ENCODE data around the gene IFI35.

Gene IFI35

DNA sequence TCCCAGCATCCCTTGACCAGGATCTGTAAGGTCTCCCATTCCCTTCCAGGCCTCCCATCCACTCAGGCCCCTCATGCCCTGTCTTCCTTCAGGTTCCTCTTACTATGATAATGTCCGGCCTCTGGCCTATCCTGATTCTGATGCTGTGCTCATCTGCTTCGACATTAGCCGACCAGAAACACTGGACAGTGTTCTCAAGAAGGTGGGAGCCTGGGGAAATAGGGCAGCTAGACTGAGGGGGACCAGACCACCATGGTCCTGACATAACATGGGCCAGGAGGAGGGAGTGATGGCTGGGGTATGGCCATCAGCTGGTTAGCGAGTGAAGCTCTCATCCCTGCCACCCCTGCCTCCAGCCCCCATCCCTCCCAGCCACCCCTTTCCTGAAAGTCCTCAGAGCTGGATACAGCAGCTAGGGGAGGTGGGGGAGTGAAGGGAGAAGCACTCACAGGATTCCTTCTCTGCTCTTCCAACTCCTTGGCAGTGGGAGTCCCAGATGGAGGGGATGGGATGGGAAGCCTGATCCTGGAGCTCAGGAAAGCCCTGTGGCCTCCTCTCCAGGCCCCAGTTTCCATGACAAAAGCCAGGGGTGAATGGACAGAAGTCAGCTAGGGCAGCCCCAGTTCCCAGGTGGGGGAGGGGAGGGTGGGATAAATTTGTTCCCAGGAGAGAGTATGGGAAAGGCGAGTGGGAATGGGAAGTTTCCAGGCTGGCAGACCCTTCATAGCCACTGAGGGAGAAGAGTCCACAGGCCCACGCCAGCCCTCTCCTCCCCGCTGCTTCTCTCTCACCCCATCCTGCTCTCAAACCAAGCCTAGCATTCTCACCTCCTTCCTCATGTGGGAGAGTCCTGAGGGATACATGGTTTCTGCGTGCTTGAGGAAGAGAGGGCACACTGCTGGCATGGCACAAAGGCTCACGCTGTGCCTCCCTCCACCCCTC is 20.8 kb downstream of the IFI35 start:
- no peak for TF ChIP-seq ZFX (IDR thresholded peaks at IDR 0.05)
- TF ChIP-seq, protein P1, sequence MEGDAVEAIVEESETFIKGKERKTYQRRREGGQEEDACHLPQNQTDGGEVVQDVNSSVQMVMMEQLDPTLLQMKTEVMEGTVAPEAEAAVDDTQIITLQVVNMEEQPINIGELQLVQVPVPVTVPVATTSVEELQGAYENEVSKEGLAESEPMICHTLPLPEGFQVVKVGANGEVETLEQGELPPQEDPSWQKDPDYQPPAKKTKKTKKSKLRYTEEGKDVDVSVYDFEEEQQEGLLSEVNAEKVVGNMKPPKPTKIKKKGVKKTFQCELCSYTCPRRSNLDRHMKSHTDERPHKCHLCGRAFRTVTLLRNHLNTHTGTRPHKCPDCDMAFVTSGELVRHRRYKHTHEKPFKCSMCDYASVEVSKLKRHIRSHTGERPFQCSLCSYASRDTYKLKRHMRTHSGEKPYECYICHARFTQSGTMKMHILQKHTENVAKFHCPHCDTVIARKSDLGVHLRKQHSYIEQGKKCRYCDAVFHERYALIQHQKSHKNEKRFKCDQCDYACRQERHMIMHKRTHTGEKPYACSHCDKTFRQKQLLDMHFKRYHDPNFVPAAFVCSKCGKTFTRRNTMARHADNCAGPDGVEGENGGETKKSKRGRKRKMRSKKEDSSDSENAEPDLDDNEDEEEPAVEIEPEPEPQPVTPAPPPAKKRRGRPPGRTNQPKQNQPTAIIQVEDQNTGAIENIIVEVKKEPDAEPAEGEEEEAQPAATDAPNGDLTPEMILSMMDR (conservative IDR thresholded peaks at IDR 0.05): no peak
- no peak overlapping the region for H3K27ac ChIP-seq

DNA sequence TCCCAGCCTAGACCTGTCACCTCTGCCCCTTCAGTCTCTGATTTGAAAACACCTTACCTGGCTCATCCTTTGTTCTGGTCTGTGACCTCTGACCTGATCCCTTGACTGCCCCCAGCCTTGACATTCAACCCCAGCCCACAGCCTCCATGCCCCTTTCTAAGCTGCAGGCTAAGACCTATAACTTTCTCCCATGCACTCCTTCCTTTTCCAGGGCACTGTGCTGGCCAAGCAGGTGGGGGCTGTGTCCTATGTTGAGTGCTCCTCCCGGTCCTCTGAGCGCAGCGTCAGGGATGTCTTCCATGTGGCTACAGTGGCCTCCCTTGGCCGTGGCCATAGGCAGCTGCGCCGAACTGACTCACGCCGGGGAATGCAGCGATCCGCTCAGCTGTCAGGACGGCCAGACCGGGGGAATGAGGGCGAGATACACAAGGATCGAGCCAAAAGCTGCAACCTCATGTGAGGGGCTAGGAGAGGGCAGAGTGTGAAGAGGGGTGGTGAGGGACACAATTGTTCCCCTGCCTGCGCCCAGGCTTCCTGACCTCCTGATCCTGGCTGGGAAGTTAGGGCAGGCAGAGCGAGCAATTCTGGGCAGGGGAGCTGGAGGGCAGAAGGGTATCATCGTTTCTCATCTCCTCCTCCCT is 21.8 kb downstream of the IFI35 start:
- no peak overlapping the region for H3K27ac ChIP-seq
- TF ChIP-seq, protein P1 (conservative IDR thresholded peaks at IDR 0.05): no peak
- no peak for TF ChIP-seq ZFX (IDR thresholded peaks at IDR 0.05)

DNA sequence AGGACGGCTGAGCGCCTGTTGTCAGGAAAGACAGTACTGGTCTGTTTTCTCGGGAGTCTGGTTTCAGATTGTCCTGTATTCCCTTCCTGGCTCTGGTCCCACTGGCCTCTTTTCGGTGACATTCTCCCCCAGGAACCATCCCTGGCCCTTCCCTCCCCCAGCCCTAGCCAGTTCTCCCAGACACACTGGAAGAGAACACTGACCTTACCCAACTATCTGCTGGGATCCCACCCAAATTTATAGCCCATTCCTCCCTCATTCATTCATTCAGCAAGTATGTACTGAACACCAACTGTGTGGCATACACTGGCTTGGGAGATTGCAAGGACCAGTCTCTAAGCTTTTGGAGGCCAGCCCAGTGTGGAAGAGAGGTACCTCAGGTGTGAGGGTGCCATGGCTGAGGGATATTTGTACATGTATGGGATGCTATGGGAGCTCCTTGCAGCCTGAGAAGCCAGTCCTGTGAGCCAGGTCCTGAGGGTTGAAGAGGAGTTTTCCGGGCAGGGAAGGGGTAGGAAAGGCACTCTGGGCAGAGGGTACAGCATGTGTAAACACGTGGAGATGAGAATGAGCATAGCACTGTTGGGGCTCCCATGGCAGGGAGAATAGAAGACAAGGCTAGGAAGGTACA is 23.7 kb downstream of the IFI35 start:
- TF ChIP-seq, protein P1 (conservative IDR thresholded peaks at IDR 0.05): no peak
- TF ChIP-seq ZFX (IDR thresholded peaks at IDR 0.05): no peak
- no peak overlapping the region for H3K27ac ChIP-seq

DNA sequence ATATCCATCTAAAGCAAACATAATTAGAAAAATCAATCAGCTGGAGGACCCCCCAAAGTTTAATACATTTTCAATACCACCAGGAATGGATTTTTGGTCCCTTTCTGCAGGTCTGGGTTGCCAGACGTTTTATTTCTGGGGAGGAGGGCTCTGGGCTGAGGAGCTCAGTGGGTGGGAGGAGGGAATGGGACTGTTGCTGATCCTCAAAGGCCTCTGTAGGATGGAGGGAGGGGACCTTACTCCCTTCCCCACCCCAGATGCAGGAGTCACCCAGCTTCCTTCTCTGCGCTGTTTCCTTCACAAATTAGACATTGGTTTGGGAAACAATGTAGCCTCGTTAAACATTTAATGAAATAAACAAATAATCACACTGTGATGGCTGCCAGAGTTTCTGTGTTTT is 25.1 kb downstream of the IFI35 start:
- TF ChIP-seq ZFX (IDR thresholded peaks at IDR 0.05): no peak
- TF ChIP-seq, protein P1 (conservative IDR thresholded peaks at IDR 0.05): no peak

DNA sequence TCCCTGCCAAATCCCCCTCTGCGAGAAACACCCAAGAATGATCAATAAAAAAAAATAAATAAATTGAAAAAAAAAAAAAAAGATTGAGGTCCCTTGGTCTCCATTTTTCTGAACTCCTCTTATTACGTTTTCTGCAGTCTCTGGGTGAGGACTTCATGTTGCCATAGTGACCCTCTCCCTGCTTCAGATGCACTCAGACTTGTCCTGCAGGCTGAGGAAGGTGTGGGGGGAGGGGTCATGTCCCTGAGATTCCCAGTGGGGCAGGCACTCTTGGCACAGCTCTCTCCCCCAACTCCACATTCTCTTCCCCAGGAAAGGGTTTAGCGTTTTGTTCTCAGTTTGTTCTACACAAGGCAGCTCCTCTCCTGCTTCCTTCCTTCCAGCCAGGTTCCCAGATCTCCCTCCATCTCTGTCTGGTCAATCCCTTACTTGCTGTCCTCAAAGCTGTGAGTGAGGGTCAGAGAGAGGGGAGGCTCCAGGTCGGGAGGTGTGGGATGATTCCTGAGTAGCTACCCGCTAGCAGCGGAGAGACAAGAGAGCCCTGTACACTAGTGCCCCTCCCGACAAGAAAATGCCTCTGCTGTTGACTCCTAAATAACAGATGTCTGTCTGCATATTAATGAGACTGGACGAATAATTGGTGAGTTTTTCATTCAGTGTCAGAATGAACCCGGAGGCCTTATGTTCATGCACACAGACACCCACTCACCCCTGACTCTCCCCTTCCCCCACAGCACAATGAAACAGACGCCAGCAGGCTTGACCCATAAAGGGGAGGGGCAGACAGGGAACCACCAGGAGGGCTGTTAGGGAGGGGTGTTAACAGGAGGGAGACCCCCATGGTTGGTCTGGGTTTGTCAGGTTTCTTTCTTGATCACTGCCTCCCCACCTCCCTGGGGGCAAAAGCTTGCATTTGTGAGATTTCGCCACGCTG is 27.6 kb downstream of the IFI35 start:
- TF ChIP-seq, protein P1 (conservative IDR thresholded peaks at IDR 0.05): no peak
- TF ChIP-seq ZFX (IDR thresholded peaks at IDR 0.05): no peak
- H3K27ac ChIP-seq: no peak overlapping the region

More for the DNA sequence above, 25.1 kb downstream of the IFI35 start:
- H3K27ac ChIP-seq: no peak overlapping the region

DNA sequence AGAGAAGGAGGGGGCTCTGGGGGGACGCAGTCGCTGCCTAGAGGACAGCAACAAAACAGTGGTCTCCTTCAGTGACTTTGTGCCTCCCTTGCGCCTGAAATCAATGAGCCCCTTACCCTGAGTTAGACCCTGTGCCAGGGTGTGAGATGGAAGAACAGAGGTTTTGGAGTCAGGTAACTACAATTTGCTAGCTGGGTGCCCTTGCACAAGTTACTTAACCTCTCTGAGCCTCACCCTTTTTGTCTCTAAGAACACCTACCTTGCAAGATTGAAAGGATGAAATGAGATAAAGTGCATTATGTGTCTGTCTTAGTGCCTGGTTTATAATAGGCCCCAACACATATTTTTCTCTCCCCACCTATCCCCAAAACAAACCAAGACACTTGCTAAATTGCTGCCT is 28.3 kb downstream of the IFI35 start:
- TF ChIP-seq, protein P1 (conservative IDR thresholded peaks at IDR 0.05): no peak
- no peak for TF ChIP-seq ZFX (IDR thresholded peaks at IDR 0.05)
- H3K27ac ChIP-seq: no peak overlapping the region

Measured in C4-2B (cell line).